ENCODE data around the gene TLR2. TPM values are rescaled to one million over a fixed set of nuclear protein-coding genes. Genes with fewer than 3 reads are reported as not detected.

TLR2 gene
- total RNA-seq, 1 experiment from 2014 or later, result 0.90 TPM

GRCh38 chr4:153755186-153755585 is 71.1 kb downstream of the TLR2 start:
- no peak for DNase-seq
- no peak overlapping the region for H3K18ac ChIP-seq (ENCODE audit: insufficient read length, low read depth, low read length)
- no peak overlapping the region for H2BK20ac ChIP-seq (ENCODE audit: low read depth, low read length, poor library complexity, severe bottlenecking)
- no peaks in the 10 kb centered on the region for H3K9me3 ChIP-seq (ENCODE audit: control insufficient read depth, low read depth, low read length)
- TF ChIP-seq, protein P1, sequence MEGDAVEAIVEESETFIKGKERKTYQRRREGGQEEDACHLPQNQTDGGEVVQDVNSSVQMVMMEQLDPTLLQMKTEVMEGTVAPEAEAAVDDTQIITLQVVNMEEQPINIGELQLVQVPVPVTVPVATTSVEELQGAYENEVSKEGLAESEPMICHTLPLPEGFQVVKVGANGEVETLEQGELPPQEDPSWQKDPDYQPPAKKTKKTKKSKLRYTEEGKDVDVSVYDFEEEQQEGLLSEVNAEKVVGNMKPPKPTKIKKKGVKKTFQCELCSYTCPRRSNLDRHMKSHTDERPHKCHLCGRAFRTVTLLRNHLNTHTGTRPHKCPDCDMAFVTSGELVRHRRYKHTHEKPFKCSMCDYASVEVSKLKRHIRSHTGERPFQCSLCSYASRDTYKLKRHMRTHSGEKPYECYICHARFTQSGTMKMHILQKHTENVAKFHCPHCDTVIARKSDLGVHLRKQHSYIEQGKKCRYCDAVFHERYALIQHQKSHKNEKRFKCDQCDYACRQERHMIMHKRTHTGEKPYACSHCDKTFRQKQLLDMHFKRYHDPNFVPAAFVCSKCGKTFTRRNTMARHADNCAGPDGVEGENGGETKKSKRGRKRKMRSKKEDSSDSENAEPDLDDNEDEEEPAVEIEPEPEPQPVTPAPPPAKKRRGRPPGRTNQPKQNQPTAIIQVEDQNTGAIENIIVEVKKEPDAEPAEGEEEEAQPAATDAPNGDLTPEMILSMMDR (conservative IDR thresholded peaks at IDR 0.05), result no peak
- H3K27ac Mint-ChIP-seq, result no peak overlapping the region
- no peak overlapping the region for H3K14ac ChIP-seq (ENCODE audit: insufficient read depth, low read length)
- H3K23me2 ChIP-seq (ENCODE audit: insufficient read length, low read depth, low read length, poor library complexity, severe bottlenecking), result peaks cover 8% of the 10 kb centered on the region
- H3K27ac ChIP-seq (ENCODE audit: insufficient read length, low read depth, low read length), result no peak overlapping the region
- no CpG with 5 or more reads among the region's 2 CpGs for WGBS (ENCODE audit: extremely low coverage, insufficient read length, low lambda C conversion rate)
- H3K56ac ChIP-seq (ENCODE audit: insufficient read length, low read depth, low read length), result no peak overlapping the region
- H3K9ac ChIP-seq (ENCODE audit: extremely low read depth, insufficient read length, low read length), result no peak overlapping the region
- no peaks in the 10 kb centered on the region for H4K20me1 ChIP-seq (ENCODE audit: control insufficient read depth, insufficient read depth, insufficient read length)
- H3T11ph ChIP-seq (ENCODE audit: low read length), result no peak overlapping the region
- no peak overlapping the region for H4K5ac ChIP-seq (ENCODE audit: insufficient read length, low read depth, low read length)
- peaks cover 8 to 19% (median 12%) of the 10 kb centered on the region in 3 experiments for H3K36me3 Mint-ChIP-seq (ENCODE audit: insufficient read depth in 1 of 3, low read depth in 3 of 3)
- no peak overlapping the region for H2BK120ac ChIP-seq (ENCODE audit: low read depth, low read length, poor library complexity, severe bottlenecking)
- no peak overlapping the region for H3K4ac ChIP-seq (ENCODE audit: low read depth, low read length)
- no peaks in the 10 kb centered on the region for H3K79me2 ChIP-seq (ENCODE audit: insufficient read depth, low read length)
- no peak overlapping the region for H3K4me3 Mint-ChIP-seq
- no peaks in the 10 kb centered on the region for H3K79me1 ChIP-seq (ENCODE audit: insufficient read depth, low read depth, low read length, poor library complexity, severe bottlenecking)
- H3K9me3 Mint-ChIP-seq, result peaks cover 0 to 3% of the 10 kb centered on the region in 2 experiments; a peak in 2 of 5 replicates
- H2BK12ac ChIP-seq (ENCODE audit: insufficient read length, low read depth, low read length), result no peak overlapping the region
- H3K4me1 Mint-ChIP-seq, result peaks cover 22 to 23% of the 10 kb centered on the region in 2 experiments
- H2BK15ac ChIP-seq (ENCODE audit: low read depth, low read length), result no peak overlapping the region
- H2AK5ac ChIP-seq (ENCODE audit: insufficient read length, low read length), result no peak overlapping the region
- no peak overlapping the region for H2AFZ ChIP-seq (ENCODE audit: low read length)
- H3K23ac ChIP-seq (ENCODE audit: insufficient read length, low read depth, low read length), result no peak overlapping the region
- no peak overlapping the region for H3K4me2 ChIP-seq (ENCODE audit: insufficient read depth, insufficient read length, low read length)
- no peak overlapping the region for H2BK5ac ChIP-seq (ENCODE audit: insufficient read length, low read length)
- H3K4me1 ChIP-seq (ENCODE audit: insufficient read depth, low read length), result peaks cover 10% of the 10 kb centered on the region
- H4K91ac ChIP-seq (ENCODE audit: insufficient read length, low read depth, low read length), result no peak overlapping the region
- no peak overlapping the region for H4K8ac ChIP-seq (replicated peaks; ENCODE audit: insufficient read length, low read depth, low read length)
- no peaks in the 10 kb centered on the region for H3K27me3 ChIP-seq (ENCODE audit: insufficient read depth, low read length)
- peaks cover 33% of the 10 kb centered on the region for H3K27me3 Mint-ChIP-seq (ENCODE audit: low read depth)

Other genes starting within 250 kb of the TLR2 start
- 14.6 and 15.9 TPM in 2 replicates for gene TMEM131L, start 217.9 kb upstream of the TLR2 start, total RNA-seq (2021)
- gene RNF175, start 75.7 kb downstream of the TLR2 start, total RNA-seq (2021), result 3.3 and 4.3 TPM in 2 replicates
- gene SFRP2, start 104.8 kb downstream of the TLR2 start, total RNA-seq (2021), result 156 and 161 TPM in 2 replicates